ENCODE data around the gene TNS1.

GRCh38 chr2:217972037-217972436 is 30.8 kb downstream of the TNS1 start:
- TF ChIP-seq CTCF (IDR thresholded peaks at IDR 0.05) (no peak), POLR2A (IDR thresholded peaks at IDR 0.05) (no peak)
